GM18870 (cell line): ENCODE results near the gene TRIM64.
"Not testable (repeated sequence)": the region's sequence is repeated elsewhere in the genome, so short reads cannot be mapped to it uniquely, and the experiment has no call there.

Source experiments
- ATAC-seq: cut with Tn5 transposase; IDR thresholded peaks from one replicate; pipeline ENCODE4 v1.9.1; 2021; ENCODE audit warnings: moderate library complexity; ENCODE audit not compliant: unreplicated experiment

The TRIM64 gene

DNA sequence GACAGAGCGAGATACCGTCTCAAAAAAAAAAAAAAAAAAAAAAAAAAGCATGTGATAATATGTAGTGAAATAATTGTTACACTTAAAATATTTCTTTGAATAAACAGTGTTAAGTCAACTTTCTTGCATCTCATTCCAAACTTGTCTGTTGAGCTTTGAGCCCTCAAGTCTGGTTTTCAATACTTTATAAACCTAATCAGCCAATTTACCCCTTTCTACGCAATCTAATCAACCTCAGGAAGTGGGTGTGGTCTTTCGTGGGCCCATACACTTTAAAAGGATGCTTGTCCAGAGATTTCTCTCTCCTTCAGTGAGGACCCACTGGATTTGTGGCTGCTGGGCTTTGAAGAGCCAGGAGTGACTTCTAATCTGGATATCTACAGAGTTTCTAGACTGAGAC is at the start of gene TRIM64:
TSS of gene TRIM64 (plus strand) at position 301 of the 400 bp plus-strand sequence. CDS start 2,467 bp downstream, outside the sequence.
- not testable (repeated sequence) for ATAC-seq

- no peak for ATAC-seq
Measured at GRCh38 chr11:89922195-89922660, 43.6 kb upstream of the TRIM64 start, which contains the start of gene TRIM49D1. Gene TRIM49D1, minus strand, starts transcription at chr11:89922245. Its CDS starts 4,535 bp downstream, at chr11:89917710.

DNA sequence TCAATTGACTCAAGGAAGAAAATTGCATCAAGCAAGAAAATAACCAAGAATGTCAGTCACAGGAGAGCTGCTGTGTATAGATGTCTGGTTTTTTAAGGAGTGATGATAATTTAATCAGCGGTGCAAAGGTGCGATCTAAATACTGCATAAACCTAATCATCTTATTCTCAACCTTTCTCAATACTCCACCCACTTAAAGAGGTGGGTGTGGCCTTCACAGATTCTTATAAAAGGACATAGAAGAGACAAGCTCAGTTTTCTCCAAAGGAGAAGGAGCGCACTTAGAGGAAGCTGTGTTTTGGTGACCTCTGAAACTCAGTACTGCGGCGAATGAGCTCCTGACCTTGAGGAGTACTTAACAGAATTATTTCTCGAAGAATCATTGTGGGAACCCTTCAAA is 42.1 kb upstream of the TRIM64 start, which contains the start of gene TRIM49D2:
TSS of gene TRIM49D2 (plus strand) at position 301 of the 400 bp plus-strand sequence. CDS start 2,698 bp downstream, outside the sequence.
- not testable (repeated sequence) for ATAC-seq

GRCh38 chr11:89960833-89961232 is 5.0 kb upstream of the TRIM64 start:
- not testable (repeated sequence) for ATAC-seq
